NB4 (cell line): Measurements from ENCODE around the gene CSPG5.

Experiments
- CTCF ChIP-seq: IDR thresholded peaks from one replicate; pipeline ENCODE4 v1.5.1; 2012; ENCODE audit warnings: low read depth, low read length
- MAX ChIP-seq: IDR thresholded peaks from 2 replicates; pipeline ENCODE4 v1.6.1; 2011; ENCODE audit warnings: low read depth, low read length
- POLR2A ChIP-seq: IDR thresholded peaks from 2 replicates; pipeline ENCODE4 v1.6.1; 2011; ENCODE audit warnings: mild to moderate bottlenecking; ENCODE audit not compliant: insufficient read length; ENCODE audit errors: extremely low read depth

GRCh38 chr3:47571391-47572175 is 7.1 kb downstream of the CSPG5 start:
- TF ChIP-seq POLR2A (no peak), CTCF (no peak), MAX (no peak)
